A673 (cell line): Measurements from ENCODE around the gene OGA.

Experiments
- CTCF ChIP-seq: fragments of 300-800, 200-600 bp; sonication (generic); conservative IDR thresholded peaks from 2 replicates; pipeline ENCODE4 v1.5.1; 2017; ENCODE audit warnings: low read depth, mild to moderate bottlenecking, antibody characterized with exemption, low read length, moderate library complexity, mixed read lengths
- EZH2 ChIP-seq: fragments of 200-600 bp; sonication (generic); IDR thresholded peaks from 2 replicates; pipeline ENCODE4 v1.6.1; 2017; ENCODE audit warnings: borderline replicate concordance, low read depth, mild to moderate bottlenecking, mixed read lengths, antibody characterized with exemption, low read length; ENCODE audit not compliant: poor library complexity, severe bottlenecking

GRCh38 chr10:101775273-101776160 is 42.7 kb downstream of the OGA start, which contains the start of gene FGF8:
- no peak for TF ChIP-seq CTCF
- TF ChIP-seq EZH2 = peak; percentile 94
